RWPE1 (cell line): ENCODE data around the gene HOMER2.
A peak's percentile ranks its signal among the peaks of the same experiment; 100 is the strongest.

Experiments
- CTCF ChIA-PET: fragments of 350-600 bp; sonication (Branson Sonifier 250); formaldehyde crosslinking; extraction: SDS; loops from one replicate; lab custom pipeline; 2021; lab: Yijun Ruan, JAX
- POLR2A ChIA-PET: fragments of 400-600 bp; formaldehyde crosslinking; extraction: SDS; loops from one replicate; lab custom pipeline; 2020; ENCODE audit warnings: antibody characterized with exemption; ENCODE audit not compliant: low non-redundant PET; lab: Yijun Ruan, JAX
- DNase-seq: peaks from one replicate; pipeline ENCODE4 v3.0.0; 2012; ENCODE audit warnings: low spot score
- H3K27ac ChIP-seq: fragments of 450-650 bp; 2 replicates; pipeline ENCODE4 v1.5.1; 2017
- TF ChIP-seq, protein P1 (sequence below): fragments of 450-650 bp; conservative IDR thresholded peaks from 2 replicates; pipeline ENCODE4 v1.5.1; 2017; ENCODE audit warnings: low read depth, mild to moderate bottlenecking

HOMER2 gene

DNA sequence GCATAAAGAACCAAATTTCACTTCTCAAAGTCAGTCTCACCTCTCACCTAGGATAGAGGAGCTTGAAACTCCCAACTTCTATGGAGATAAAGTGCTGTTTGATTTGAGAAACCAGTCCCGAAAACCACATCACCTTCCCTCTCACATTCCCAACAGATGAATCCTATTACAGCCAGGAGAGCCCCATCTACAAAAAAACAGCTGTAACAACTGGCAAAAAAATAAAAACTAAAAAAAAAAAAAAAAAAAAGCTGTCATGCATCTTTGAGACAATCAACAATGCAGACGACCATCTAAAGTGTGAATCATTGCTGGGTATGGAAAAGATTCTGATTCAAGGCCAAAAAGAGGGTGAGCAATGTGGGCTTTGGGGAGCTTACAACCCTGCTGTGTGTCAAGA, 23.8 kb downstream of the HOMER2 start:
- ChIA-PET POLR2A (no interaction called here), CTCF (interaction anchor here (0.7 to 1.0 kb wide), 2 partner anchors 22 to 71 kb away, joined by 3 read pairs; no protein-coding TSS in a partner anchor)
- TF ChIP-seq, protein P1, sequence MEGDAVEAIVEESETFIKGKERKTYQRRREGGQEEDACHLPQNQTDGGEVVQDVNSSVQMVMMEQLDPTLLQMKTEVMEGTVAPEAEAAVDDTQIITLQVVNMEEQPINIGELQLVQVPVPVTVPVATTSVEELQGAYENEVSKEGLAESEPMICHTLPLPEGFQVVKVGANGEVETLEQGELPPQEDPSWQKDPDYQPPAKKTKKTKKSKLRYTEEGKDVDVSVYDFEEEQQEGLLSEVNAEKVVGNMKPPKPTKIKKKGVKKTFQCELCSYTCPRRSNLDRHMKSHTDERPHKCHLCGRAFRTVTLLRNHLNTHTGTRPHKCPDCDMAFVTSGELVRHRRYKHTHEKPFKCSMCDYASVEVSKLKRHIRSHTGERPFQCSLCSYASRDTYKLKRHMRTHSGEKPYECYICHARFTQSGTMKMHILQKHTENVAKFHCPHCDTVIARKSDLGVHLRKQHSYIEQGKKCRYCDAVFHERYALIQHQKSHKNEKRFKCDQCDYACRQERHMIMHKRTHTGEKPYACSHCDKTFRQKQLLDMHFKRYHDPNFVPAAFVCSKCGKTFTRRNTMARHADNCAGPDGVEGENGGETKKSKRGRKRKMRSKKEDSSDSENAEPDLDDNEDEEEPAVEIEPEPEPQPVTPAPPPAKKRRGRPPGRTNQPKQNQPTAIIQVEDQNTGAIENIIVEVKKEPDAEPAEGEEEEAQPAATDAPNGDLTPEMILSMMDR, result no peak
- no peak overlapping the region for H3K27ac ChIP-seq
- no peak for DNase-seq

DNA sequence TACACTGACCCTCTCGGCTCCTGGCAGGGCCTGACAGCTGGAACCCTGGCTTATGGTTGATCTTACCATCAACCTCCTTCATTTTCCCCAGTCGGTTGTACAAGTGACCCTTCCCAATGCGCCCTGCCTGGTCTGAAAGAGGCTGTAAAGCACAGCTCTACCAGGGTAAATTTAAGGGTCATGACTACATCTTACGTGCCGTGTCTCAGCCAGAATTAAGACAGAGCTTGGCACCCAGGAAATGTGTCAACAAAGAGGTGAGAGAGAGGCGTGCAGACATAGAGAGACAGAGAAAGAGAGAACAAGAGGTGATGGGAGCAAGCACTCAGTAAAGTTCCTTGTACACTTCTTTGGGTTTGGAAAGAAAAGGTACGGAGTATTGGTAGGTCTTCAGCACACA, 28.8 kb downstream of the HOMER2 start:
- no peak overlapping the region for H3K27ac ChIP-seq
- ChIA-PET POLR2A (no interaction called here), CTCF (interaction anchor here (1.4 kb wide), 1 partner anchor 74 kb away, joined by 6 read pairs; no protein-coding TSS in a partner anchor)
- no peak for DNase-seq
- TF ChIP-seq, protein P1, result no peak

DNA sequence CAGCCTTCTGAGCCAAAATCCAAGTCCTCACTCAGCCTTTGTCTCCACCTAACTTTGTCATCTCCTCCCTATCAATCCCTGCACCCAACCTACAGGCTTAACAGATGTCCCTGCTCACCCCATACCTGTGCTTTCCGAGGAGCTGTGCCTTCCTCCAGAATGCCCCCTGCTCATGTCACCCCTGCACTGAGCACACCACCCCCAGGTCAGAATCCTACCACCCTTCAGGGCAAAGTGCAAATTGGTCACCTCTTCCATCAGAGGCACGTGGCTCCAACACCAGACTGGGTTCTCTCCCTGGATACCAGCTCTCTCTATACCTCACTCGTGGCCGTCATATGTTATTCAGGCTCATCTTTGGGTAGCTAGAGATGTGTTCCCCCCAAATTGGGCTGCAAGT, 29.8 kb downstream of the HOMER2 start:
- TF ChIP-seq, protein P1, result no peak
- CTCF ChIA-PET, result interaction anchor here (1.0 kb wide), 1 partner anchor 18 kb away, joined by 3 read pairs; no protein-coding TSS in a partner anchor
- POLR2A ChIA-PET, result no interaction called here
- DNase-seq, result no peak
- H3K27ac ChIP-seq, result no peak overlapping the region

DNA sequence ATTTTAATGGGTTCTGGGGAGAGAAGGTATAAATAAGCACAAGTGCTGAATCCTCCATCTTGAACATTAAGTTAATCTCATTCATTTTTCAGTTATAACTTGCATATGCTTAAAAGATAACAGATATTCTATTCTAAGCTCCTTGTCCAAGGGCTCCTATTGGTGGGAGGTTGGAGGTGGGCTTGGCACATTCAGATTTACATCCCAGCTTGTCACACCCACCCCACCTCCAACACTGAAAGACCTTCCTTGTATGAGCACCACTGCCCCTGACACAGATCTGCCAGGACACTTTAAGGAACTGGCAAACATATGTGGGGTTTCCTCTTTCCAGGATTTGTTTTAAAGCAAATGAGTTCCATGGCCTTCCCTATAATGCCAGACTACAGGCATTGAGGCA, 30.6 kb downstream of the HOMER2 start:
- CTCF ChIA-PET, result interaction anchor here (1.0 kb wide), 1 partner anchor 19 kb away, joined by 3 read pairs; no protein-coding TSS in a partner anchor
- TF ChIP-seq, protein P1, result no peak
- POLR2A ChIA-PET, result no interaction called here
- H3K27ac ChIP-seq, result no peak overlapping the region
- DNase-seq, result no peak

DNA sequence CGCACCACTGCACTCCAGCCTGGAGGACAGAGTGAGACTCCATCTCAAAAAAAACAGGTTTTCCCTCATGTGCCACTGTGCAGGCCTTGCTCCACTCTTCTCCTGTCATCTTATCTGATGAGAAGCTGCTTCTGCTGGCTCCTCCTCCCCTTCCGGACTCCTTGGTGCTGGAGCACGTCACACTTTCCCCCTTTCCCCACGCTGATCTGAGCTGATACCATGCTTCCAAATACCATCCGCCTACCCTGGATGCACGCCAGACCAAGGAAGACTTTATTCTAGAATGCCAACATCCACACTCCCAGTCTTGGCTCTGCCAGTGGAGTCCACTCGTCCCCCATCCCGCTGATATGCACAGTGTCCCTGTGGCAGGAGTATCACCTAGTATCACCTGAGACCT, 31.3 kb downstream of the HOMER2 start:
- TF ChIP-seq, protein P1, result no peak
- ChIA-PET CTCF (interaction anchor here (0.5 to 0.7 kb wide), 2 partner anchors 43 to 46 kb away, joined by 3 read pairs; no protein-coding TSS in a partner anchor), POLR2A (no interaction called here)
- DNase-seq, result no peak
- H3K27ac ChIP-seq, result no peak overlapping the region

DNA sequence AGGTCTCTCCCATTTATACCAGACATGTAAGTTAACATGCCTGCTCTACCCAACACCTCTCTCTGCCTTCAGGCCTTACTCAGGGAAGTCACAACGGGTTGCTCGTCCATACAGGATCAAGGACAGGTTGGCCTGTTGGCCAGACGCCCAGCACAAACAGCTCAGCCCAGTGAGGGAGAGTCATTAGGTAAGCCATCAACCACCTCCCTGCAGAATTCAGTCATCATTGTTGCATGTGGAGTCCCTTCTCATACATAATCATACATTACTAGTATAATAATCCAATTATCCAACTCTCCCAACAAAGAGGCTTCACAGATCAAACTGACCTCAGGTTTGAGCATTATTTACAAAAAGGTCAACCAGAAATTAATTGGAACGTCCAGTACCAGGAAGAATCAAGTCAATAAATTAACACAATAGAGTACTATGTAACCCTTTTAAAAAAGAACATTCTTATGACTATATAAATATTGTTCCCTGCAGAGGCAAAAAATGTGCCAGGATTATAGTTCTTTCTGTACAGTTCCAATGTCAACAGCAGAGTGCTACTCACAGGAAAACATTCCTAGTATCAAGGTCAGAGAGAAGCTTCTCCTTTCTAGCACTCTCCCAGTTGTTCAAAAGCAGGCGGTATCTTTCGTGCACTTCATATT, 33.2 kb downstream of the HOMER2 start:
- ChIA-PET CTCF (no interaction called here), POLR2A (no interaction called here)
- H3K27ac ChIP-seq, result no peak overlapping the region
- peak; percentile 53 for DNase-seq
- TF ChIP-seq, protein P1, result no peak
